ENCODE data around the gene TENT4A.

TENT4A gene

GRCh38 chr5:6734243-6734700 lies 21.0 kb downstream of the TENT4A start:
- no peak for DNase-seq

DNA sequence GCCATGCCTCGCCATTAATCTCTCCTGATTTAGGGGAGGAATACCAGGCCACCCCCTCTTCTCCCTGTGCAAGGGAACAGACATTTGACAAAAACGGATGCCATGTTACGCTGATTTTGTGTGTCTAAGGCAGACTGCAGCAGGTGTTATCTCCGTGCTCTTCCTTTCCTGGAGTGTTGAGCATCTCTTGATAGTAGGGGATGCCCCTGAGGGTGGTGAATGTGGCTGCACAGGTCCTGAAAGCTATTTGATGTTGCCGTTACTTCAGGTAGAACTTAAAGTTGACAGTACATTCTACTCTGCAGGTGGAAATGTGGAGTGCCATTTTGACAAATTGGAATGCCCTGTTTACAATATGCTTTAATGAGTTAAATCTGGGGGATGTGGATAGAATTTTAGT lies 21.5 kb downstream of the TENT4A start:
- no peak for DNase-seq

GRCh38 chr5:6736106-6736505 lies 22.9 kb downstream of the TENT4A start:
- DNase-seq: no peak

DNA sequence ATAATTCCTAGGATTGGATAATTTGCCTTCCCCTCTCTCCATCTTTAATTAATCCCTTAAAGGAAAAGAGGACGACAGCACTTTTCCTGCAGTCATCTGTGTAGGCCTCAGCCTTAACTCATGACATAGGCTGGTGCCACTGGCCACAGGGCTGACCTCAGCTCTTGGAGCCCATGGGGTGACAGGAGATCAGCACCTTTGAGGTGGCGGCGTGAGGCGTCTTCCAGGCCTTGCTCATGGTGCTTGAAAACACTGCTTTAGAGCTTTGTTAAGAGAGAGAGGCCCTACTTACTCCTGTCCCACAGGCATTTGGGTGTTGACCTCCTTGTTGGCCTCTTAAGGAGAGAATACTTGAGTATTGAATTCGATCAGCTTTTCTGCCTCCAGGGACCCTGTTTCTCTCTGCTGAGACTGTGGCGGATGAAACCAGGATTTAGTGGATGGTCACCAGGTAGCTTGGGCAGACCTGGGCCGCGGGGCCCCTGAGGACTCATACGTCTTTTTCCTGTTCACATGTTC lies 23.4 kb downstream of the TENT4A start:
- DNase-seq: no peak

GRCh38 chr5:6737043-6737941 lies 24.1 kb downstream of the TENT4A start:
- DNase-seq: no peak

DNA sequence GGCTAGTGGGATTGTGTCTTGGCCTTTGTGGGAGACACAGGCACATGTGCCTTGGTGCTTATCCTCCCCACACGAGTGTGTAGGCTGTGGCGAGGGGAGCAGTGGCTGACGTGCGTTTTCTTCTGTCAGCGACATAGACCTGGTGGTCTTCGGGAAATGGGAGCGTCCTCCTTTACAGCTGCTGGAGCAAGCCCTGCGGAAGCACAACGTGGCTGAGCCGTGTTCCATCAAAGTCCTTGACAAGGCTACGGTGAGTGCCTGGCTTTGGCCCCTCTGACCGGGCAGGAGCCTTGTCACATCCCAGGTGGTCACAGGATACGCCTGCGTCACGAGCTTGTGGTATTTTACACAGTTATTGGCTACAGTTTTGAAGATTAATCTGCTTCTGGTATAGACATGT lies 26.4 kb downstream of the TENT4A start:
- DNase-seq: no peak

DNA sequence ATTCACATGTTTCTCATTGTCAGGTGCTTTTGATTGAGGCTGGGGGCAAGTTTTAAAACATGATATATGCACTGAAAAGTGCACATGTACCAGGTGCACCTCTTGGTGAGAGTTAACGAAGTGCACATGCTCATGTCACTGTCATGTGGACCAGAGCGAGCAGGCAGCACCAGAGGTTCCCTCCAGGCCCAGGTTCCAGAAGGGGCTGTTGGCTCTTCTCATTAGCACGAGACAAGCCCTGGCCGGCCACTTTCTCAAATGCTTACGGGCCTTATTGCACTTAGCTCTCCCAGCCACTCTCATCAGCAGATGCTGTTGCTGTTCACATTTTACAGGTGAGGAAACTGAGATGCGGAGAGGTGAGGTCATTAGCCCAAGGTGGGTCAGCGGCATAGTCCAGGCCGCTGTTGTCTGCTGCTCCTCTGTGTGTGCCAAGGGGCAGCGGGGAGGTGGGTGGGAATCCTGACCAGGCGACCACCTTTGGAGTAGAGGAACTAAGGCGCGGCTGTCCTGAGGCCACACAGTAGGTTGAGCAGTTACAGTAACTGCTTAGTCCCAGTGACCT lies 27.4 kb downstream of the TENT4A start:
- no peak for DNase-seq

- no peak for DNase-seq
These were observed 29.0 kb downstream of the TENT4A start for GRCh38 chr5:6742081-6742758.

- no peak for DNase-seq
These were observed 29.9 kb downstream of the TENT4A start for GRCh38 chr5:6743161-6743560.

DNA sequence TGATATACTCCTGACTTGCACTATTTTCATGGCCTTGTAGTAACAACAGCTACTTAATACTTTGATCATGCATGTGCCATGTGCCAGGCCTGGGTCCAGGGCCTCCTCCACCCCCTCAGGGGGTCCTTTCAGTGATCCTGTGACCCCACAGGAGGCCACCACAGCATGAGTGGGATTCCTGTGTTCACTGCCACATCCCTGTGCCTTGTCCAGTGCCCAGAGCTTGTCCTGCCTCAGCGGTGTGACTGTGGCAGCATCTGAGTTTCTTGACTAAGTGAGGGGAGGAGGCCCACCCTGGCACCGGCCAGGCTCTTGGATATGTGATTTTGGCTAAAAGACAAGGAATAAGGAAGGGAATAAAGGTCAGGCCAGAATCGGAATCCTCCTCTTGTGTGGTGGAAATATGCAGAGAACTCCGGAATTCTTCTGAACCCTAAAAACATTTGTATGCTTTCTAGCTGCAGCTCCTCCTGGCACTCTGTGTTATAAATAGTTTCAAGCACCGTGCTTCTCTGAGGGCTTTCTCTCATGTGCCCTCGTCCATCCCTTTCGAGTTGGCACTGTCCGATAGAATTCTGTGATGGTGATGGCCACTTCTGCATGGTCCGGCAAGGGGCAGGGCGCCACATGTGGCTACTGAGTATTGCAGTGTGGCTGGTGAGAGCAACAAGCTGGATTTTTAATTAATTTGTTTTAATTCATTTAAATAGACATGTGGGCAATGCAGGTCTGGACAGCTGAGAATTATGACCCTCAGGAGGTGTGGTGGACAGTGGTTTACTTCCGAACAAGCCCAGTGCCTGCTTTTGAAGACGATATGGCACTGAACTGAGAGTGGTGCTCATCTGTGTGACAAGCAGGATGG lies 31.8 kb downstream of the TENT4A start:
- no peak for DNase-seq

DNA sequence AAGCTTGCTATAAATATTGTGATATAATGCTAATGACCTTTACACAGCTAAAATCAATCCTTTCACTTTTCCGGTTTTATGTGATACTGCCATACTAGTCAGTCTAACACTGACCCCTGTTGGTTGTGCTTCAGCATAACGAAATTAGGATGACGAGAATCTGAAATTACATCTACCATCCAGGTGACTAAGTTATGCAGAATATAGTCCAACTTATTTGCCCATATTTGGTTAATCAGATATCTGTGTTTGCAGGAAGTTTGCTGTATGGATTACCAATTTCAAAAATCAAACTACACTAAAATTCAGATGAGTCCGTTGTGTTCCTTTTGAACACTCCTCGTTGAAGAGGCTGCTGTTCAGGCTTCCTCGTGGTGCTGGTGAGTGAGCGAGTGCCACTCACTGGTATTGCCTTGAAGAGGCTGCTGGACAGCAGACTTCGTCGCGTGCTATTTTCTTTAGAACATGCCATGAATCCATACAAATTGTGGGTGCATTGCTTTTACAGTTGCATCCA lies 32.5 kb downstream of the TENT4A start:
- DNase-seq: peak; percentile 30

- no peak for DNase-seq
These were observed 33.0 kb downstream of the TENT4A start for GRCh38 chr5:6746244-6746643.

- DNase-seq: no peak
These were observed 33.9 kb downstream of the TENT4A start for GRCh38 chr5:6747103-6747502.

DNA sequence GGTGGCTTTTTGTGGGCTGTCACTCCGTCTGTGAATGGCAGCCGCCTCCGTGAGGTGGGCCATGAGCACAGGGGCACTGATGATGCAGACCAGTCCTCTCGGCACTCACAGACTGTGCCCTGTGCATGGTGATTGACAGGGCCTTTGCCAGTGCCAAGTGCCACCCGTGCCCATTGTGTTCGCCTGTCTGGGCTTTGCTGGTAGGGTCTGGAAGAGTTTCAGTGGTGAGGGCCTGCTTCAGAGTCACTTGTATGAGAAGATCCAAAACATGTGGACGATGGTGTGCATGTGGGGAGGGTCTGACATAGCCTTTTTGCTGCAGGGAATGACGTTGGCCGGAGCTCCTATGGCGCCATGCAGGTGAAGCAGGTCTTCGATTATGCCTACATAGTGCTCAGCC lies 34.9 kb downstream of the TENT4A start:
- no peak for DNase-seq

- DNase-seq: no peak
These were observed 35.9 kb downstream of the TENT4A start for GRCh38 chr5:6749026-6749716.

GRCh38 chr5:6750142-6750840 lies 37.1 kb downstream of the TENT4A start:
- DNase-seq: no peak

DNA sequence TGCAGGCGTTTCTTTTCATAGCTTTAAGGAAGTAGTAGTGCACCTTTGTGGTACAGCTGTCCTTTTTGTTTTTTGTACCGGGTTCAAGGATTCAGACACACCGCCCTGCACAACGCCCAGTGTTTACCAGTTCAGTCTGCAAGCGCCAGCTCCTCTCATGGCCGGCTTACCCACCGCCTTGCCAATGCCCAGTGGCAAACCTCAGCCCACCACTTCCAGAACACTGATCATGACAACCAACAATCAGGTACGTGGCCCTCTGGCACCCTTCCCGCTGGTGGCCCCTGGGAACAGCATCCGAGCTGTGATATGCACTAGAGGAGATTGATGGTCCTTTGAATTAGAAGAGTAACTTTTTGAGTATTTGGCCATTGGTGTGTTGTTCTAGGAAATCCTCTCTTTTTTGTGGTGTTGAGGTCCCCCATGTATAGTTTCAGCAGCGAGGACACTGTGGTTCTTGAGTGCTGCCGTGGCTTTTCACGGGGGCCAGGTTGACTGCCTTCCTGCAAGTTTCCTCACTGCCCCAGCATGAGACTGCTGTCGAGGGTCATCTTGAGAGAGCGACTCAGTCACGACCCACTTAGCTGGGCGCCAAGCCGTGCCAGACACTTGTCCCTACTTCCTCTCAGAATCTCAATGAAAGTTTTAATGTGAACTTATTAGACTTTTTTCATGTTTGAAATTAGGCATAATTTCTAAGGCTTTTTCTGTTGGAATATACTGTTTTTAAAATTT lies 37.9 kb downstream of the TENT4A start:
- no peak for DNase-seq

GRCh38 chr5:6752236-6752635 lies 39.0 kb downstream of the TENT4A start:
- DNase-seq: no peak

DNA sequence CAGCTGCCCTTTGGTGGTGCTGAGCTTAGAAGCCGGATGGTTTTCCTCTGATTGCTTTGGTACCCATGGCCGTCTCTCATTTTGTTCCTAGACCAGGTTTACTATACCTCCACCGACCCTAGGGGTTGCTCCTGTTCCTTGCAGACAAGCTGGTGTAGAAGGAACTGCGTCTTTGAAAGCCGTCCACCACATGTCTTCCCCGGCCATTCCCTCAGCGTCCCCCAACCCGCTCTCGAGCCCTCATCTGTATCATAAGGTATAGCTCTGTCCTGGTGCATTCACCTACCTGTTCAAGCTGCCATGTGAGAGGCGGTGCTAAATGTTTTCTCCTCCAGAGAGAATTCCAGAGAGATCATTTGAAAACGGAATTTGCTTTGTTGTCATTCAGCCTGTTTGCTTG lies 39.5 kb downstream of the TENT4A start:
- DNase-seq: no peak

- no peak for DNase-seq
These were observed 40.6 kb downstream of the TENT4A start for GRCh38 chr5:6753851-6754250.

Measured in NCI-H1417 treated with DMSO at 0.1 percent for 48 hours (cell line).